Ectodermal cell (in vitro differentiated cells): ENCODE data around the gene TRIM43B.
"Not testable (repeated sequence)": the region's sequence is repeated elsewhere in the genome, so short reads cannot be mapped to it uniquely, and the experiment has no call there.

Source experiments
- H3K27ac ChIP-seq: 2 replicates; pipeline ENCODE4 v1.7.0; 2013; ENCODE audit warnings: mild to moderate bottlenecking, low read depth, low read length; ENCODE audit not compliant: insufficient read depth, poor library complexity, severe bottlenecking
- H3K27me3 ChIP-seq: 2 replicates; pipeline ENCODE4 v1.7.0; 2013; ENCODE audit warnings: mild to moderate bottlenecking, low read length; ENCODE audit not compliant: insufficient read depth, control insufficient read depth, poor library complexity, severe bottlenecking
- H3K36me3 ChIP-seq: one replicate; pipeline ENCODE4 v1.7.0; 2013; ENCODE audit warnings: low read length; ENCODE audit not compliant: control insufficient read depth, insufficient read depth
- H3K4me1 ChIP-seq: one replicate; pipeline ENCODE4 v1.7.0; 2013; ENCODE audit warnings: low read length; ENCODE audit not compliant: control insufficient read depth, insufficient read depth
- H3K4me3 ChIP-seq: 2 replicates; pipeline ENCODE4 v1.7.0; 2013; ENCODE audit warnings: low read depth, low read length, control low read depth; ENCODE audit not compliant: insufficient read depth
- H3K9me3 ChIP-seq: 2 replicates; pipeline ENCODE4 v1.7.0; 2013; ENCODE audit warnings: mild to moderate bottlenecking, low read length, moderate library complexity; ENCODE audit not compliant: control insufficient read depth
- WGBS, 2 experiments: methylation state at CpG; one replicate each; pipeline ENCODE4 v1.1.7; 2013; ENCODE audit warnings: missing lambda C conversion rate in 2 of 2; 5-methylcytosine and 5-hydroxymethylcytosine counted together

Gene TRIM43B

GRCh38 chr2:95434507-95435076, 50.0 kb downstream of the TRIM43B start:
- not testable (repeated sequence) for H3K9me3 ChIP-seq, H3K4me3 ChIP-seq, H3K27ac ChIP-seq, H3K27me3 ChIP-seq, H3K36me3 ChIP-seq, H3K4me1 ChIP-seq
- WGBS, 2 experiments: 92 to 93% methylated on average over 1 of the region's 3 CpGs

GRCh38 chr2:95433973-95434372, 50.6 kb downstream of the TRIM43B start:
- H3K4me1 ChIP-seq, H3K36me3 ChIP-seq, H3K27me3 ChIP-seq, H3K27ac ChIP-seq, H3K9me3 ChIP-seq, H3K4me3 ChIP-seq: not testable (repeated sequence)
- WGBS, 2 experiments: 100% methylated on average over 1 to 2 of the region's 2 CpGs

GRCh38 chr2:95433373-95433772, 51.2 kb downstream of the TRIM43B start:
- H3K27ac ChIP-seq, H3K4me3 ChIP-seq, H3K27me3 ChIP-seq, H3K4me1 ChIP-seq, H3K9me3 ChIP-seq, H3K36me3 ChIP-seq: not testable (repeated sequence)
- 80% methylated on average over 1 of the region's 4 CpGs; no CpG with 5 or more reads in 1 of the 2 experiments for WGBS, 2 experiments

- H3K4me1 ChIP-seq, H3K27ac ChIP-seq, H3K9me3 ChIP-seq, H3K27me3 ChIP-seq, H3K4me3 ChIP-seq, H3K36me3 ChIP-seq: not testable (repeated sequence)
- no CpG with 5 or more reads among the region's 8 CpGs for WGBS, 2 experiments
Observed at GRCh38 chr2:95429748-95430467, 54.6 kb downstream of the TRIM43B start.

GRCh38 chr2:95427196-95427867, 57.2 kb downstream of the TRIM43B start:
- not testable (repeated sequence) for H3K9me3 ChIP-seq, H3K36me3 ChIP-seq, H3K4me1 ChIP-seq, H3K4me3 ChIP-seq, H3K27ac ChIP-seq, H3K27me3 ChIP-seq
- 11 to 38% methylated on average over 1 of the region's 30 CpGs for WGBS, 2 experiments
